ENCODE data around the gene COG3.
"Not testable (repeated sequence)": the region's sequence is repeated elsewhere in the genome, so short reads cannot be mapped to it uniquely, and the experiment has no call there.

The COG3 gene

GRCh38 chr13:45464687-45465453 is at the start of gene COG3:
Gene COG3, plus strand, starts transcription at chr13:45464939. Its CDS starts 98 bp downstream, at chr13:45465037.
- peak; percentile 49; the same call in 1 of the 2 replicates for TF ChIP-seq POLR2A (IDR thresholded peaks at IDR 0.05; ENCODE audit: low read depth, low read length)
- peak; percentile 61 for DNase-seq (ENCODE audit: insufficient read length, low spot score)
- FAIRE-seq = peak; percentile 94

- no peak for DNase-seq (ENCODE audit: insufficient read length, low spot score)
- no peak for FAIRE-seq
- no peak for TF ChIP-seq POLR2A (IDR thresholded peaks at IDR 0.05; ENCODE audit: low read depth, low read length)
Observed at GRCh38 chr13:45415112-45415511, 49.6 kb upstream of the COG3 start.

GRCh38 chr13:45416516-45417128 is 48.1 kb upstream of the COG3 start:
- FAIRE-seq (no peak), DNase-seq (ENCODE audit: insufficient read length, low spot score) (no peak)
- no peak for TF ChIP-seq POLR2A (IDR thresholded peaks at IDR 0.05; ENCODE audit: low read depth, low read length)

GRCh38 chr13:45417790-45418534 is 46.8 kb upstream of the COG3 start, which contains the start of gene SLC25A30:
Gene SLC25A30, minus strand, starts transcription at chr13:45418373. Its CDS starts 6,948 bp downstream, at chr13:45411425.
- DNase-seq (ENCODE audit: insufficient read length, low spot score) (peak; percentile 49), FAIRE-seq (no peak)
- peak; percentile 60 for TF ChIP-seq POLR2A (IDR thresholded peaks at IDR 0.05; ENCODE audit: low read depth, low read length)

- not testable (repeated sequence) for FAIRE-seq; DNase-seq (ENCODE audit: insufficient read length, low spot score)
Observed at GRCh38 chr13:45419389-45419788, 45.4 kb upstream of the COG3 start.

- DNase-seq (ENCODE audit: insufficient read length, low spot score) = no peak
- no peak for FAIRE-seq
- TF ChIP-seq POLR2A (IDR thresholded peaks at IDR 0.05; ENCODE audit: low read depth, low read length) = no peak
Observed at GRCh38 chr13:45419945-45420344, 44.8 kb upstream of the COG3 start.

GRCh38 chr13:45422731-45423292 is 41.9 kb upstream of the COG3 start:
- DNase-seq (ENCODE audit: insufficient read length, low spot score) = no peak
- TF ChIP-seq POLR2A (IDR thresholded peaks at IDR 0.05; ENCODE audit: low read depth, low read length) = no peak

GRCh38 chr13:45426056-45426841 is 38.5 kb upstream of the COG3 start:
- FAIRE-seq; DNase-seq (ENCODE audit: insufficient read length, low spot score): not testable (repeated sequence)

More at GRCh38 chr13:45422731-45423292, 41.9 kb upstream of the COG3 start:
- FAIRE-seq = no peak

GRCh38 chr13:45432737-45433380 is 31.9 kb upstream of the COG3 start:
- DNase-seq (ENCODE audit: insufficient read length, low spot score) = no peak
- FAIRE-seq = no peak
- no peak for TF ChIP-seq POLR2A (IDR thresholded peaks at IDR 0.05; ENCODE audit: low read depth, low read length)

- TF ChIP-seq POLR2A (IDR thresholded peaks at IDR 0.05; ENCODE audit: low read depth, low read length) = no peak
- DNase-seq (ENCODE audit: insufficient read length, low spot score) = no peak
- no peak for FAIRE-seq
Observed at GRCh38 chr13:45433381-45433790, 31.4 kb upstream of the COG3 start.

- no peak for TF ChIP-seq POLR2A (IDR thresholded peaks at IDR 0.05; ENCODE audit: low read depth, low read length)
- FAIRE-seq (no peak), DNase-seq (ENCODE audit: insufficient read length, low spot score) (no peak)
Observed at GRCh38 chr13:45434556-45435371, 30.0 kb upstream of the COG3 start.

GRCh38 chr13:45436332-45436731 is 28.4 kb upstream of the COG3 start:
- TF ChIP-seq POLR2A (IDR thresholded peaks at IDR 0.05; ENCODE audit: low read depth, low read length) = no peak
- no peak for FAIRE-seq

More at GRCh38 chr13:45436332-45436731, 28.4 kb upstream of the COG3 start:
- no peak for DNase-seq (ENCODE audit: insufficient read length, low spot score)

Measured in H54 (cell line).